HG03469 (cell line): ENCODE data around the gene EP400.
A peak's percentile ranks its signal among the peaks of the same experiment; 100 is the strongest.
"Not testable (repeated sequence)": the region's sequence is repeated elsewhere in the genome, so short reads cannot be mapped to it uniquely, and the experiment has no call there.

ENCODE experiments used
- ATAC-seq: cut with Tn5 transposase; IDR thresholded peaks from one replicate; pipeline ENCODE4 v1.9.1; 2021; ENCODE audit warnings: mild to moderate bottlenecking, moderate library complexity, moderate number of reproducible peaks; ENCODE audit not compliant: unreplicated experiment

EP400 gene

GRCh38 chr12:132079200-132079599, 129.5 kb downstream of the EP400 start:
- ATAC-seq = no peak

GRCh38 chr12:132079695-132080094, 130.0 kb downstream of the EP400 start:
- ATAC-seq = no peak

GRCh38 chr12:132080515-132080914, 130.8 kb downstream of the EP400 start:
- not testable (repeated sequence) for ATAC-seq

- no peak for ATAC-seq
These were observed 131.7 kb downstream of the EP400 start for GRCh38 chr12:132081423-132081822.

GRCh38 chr12:132083614-132083940, 133.8 kb downstream of the EP400 start:
- no peak for ATAC-seq

- ATAC-seq = peak; percentile 81
These were observed 134.3 kb downstream of the EP400 start for GRCh38 chr12:132083941-132084620.

GRCh38 chr12:132084621-132085290, 135.0 kb downstream of the EP400 start:
- ATAC-seq = no peak

- ATAC-seq = no peak
These were observed 135.5 kb downstream of the EP400 start for GRCh38 chr12:132085291-132085635.

GRCh38 chr12:132089407-132089910, 139.7 kb downstream of the EP400 start:
- no peak for ATAC-seq

GRCh38 chr12:132094269-132094891, 144.6 kb downstream of the EP400 start:
- ATAC-seq = no peak

- ATAC-seq = no peak
These were observed 146.0 kb downstream of the EP400 start for GRCh38 chr12:132095520-132096409.

- no peak for ATAC-seq
These were observed 150.0 kb downstream of the EP400 start for GRCh38 chr12:132099739-132100138.

GRCh38 chr12:132100306-132101065, 150.7 kb downstream of the EP400 start:
- ATAC-seq = no peak

GRCh38 chr12:132102297-132102696, 152.6 kb downstream of the EP400 start:
- ATAC-seq = no peak

GRCh38 chr12:132103072-132103471, 153.3 kb downstream of the EP400 start:
- not testable (repeated sequence) for ATAC-seq

- ATAC-seq = no peak
These were observed 154.0 kb downstream of the EP400 start for GRCh38 chr12:132103542-132104308.

- ATAC-seq = no peak
These were observed 155.7 kb downstream of the EP400 start for GRCh38 chr12:132105467-132105866.

GRCh38 chr12:132106921-132107320, 157.2 kb downstream of the EP400 start:
- ATAC-seq = no peak

GRCh38 chr12:132108211-132108832, 158.6 kb downstream of the EP400 start:
- ATAC-seq = no peak
